H1 (cell line): ENCODE measurements around the gene CPNE4. TPM values are rescaled to one million over a fixed set of nuclear protein-coding genes. Genes with fewer than 3 reads are reported as not detected.

Experiments
- CTCF ChIA-PET: fragments of 300-600 bp; sonication (Branson Sonifier 250); formaldehyde crosslinking; loops from one replicate; lab custom pipeline; 2021; ENCODE audit not compliant: partially characterized antibody; lab: Charles Lee
- POLR2A ChIA-PET: fragments of 300-600 bp; sonication (Branson Sonifier 250); formaldehyde crosslinking; loops from one replicate; lab custom pipeline; 2021; ENCODE audit warnings: inconsistent platforms; ENCODE audit not compliant: partially characterized antibody; lab: Charles Lee
- DNase-seq, 2 experiments: peaks; one replicate each; pipeline versions ENCODE4 v3.0.0 to v3.0.0-alpha.2; 2010 to 2022; ENCODE audit warnings: low spot score in 2 of 2, low read depth in 1 of 2, mixed read lengths in 1 of 2
- FAIRE-seq: peaks from 2 replicates; lab custom pipeline; 2011; peaks lifted over from hg19 to GRCh38; lab: Jason Lieb, UNC
- H2AFZ ChIP-seq: 2 replicates; pipeline ENCODE4 v1.8.1; 2012; ENCODE audit warnings: low read length, inconsistent platforms
- H2AK5ac ChIP-seq: 2 replicates; pipeline ENCODE4 v1.6.1; 2013; ENCODE audit warnings: low read depth, low read length
- H2BK120ac ChIP-seq: replicated peaks from 2 replicates; pipeline ENCODE3; 2013; ENCODE audit warnings: low read depth, low read length, inconsistent platforms
- H2BK12ac ChIP-seq: 2 replicates; pipeline ENCODE4 v1.6.1; 2013; ENCODE audit warnings: low read depth, low read length
- H2BK15ac ChIP-seq: 2 replicates; pipeline ENCODE4 v1.6.1; 2013; ENCODE audit warnings: low read length
- H2BK20ac ChIP-seq: 2 replicates; pipeline ENCODE4 v1.6.1; 2013; ENCODE audit warnings: low read length
- H2BK5ac ChIP-seq: 2 replicates; pipeline ENCODE4 v1.6.1; 2013; ENCODE audit warnings: low read depth, low read length
- H3K14ac ChIP-seq: 2 replicates; pipeline ENCODE4 v1.6.1; 2013; ENCODE audit warnings: inconsistent platforms; ENCODE audit not compliant: insufficient read length
- H3K18ac ChIP-seq: 2 replicates; pipeline ENCODE4 v1.6.1; 2013; ENCODE audit warnings: low read length; ENCODE audit errors: extremely low read depth
- H3K23ac ChIP-seq: 2 replicates; pipeline ENCODE4 v1.6.1; 2013; ENCODE audit warnings: inconsistent platforms; ENCODE audit not compliant: insufficient read length
- H3K23me2 ChIP-seq: 2 replicates; pipeline ENCODE4 v1.6.1; 2013; ENCODE audit warnings: low read depth, low read length
- H3K27ac ChIP-seq: 2 replicates; pipeline ENCODE4 v1.6.1; 2011; ENCODE audit warnings: low read depth, low read length, inconsistent platforms
- H3K27me3 ChIP-seq, 4 experiments: replicated peaks in 1 of 4; 1 replicate in 1 of 4; 2 replicates in 3 of 4; pipeline versions ENCODE4 v1.6.1 to v1.8.1; 2011 to 2013; ENCODE audit warnings: low read length in 3 of 4, mild to moderate bottlenecking in 3 of 4, inconsistent platforms in 2 of 4, mixed read lengths in 2 of 4, moderate library complexity in 1 of 4; ENCODE audit not compliant: control insufficient read depth in 3 of 4, insufficient read depth in 3 of 4; ENCODE audit errors: extremely low read depth in 1 of 4
- H3K36me3 ChIP-seq, 4 experiments: 2 replicates each; pipeline versions ENCODE4 v1.6.1 to v1.8.1; 2011 to 2013; ENCODE audit warnings: mild to moderate bottlenecking in 4 of 4, low read length in 3 of 4, moderate library complexity in 2 of 4, control low read depth in 1 of 4, inconsistent platforms in 1 of 4; ENCODE audit not compliant: insufficient read depth in 4 of 4, control insufficient read depth in 2 of 4
- H3K4ac ChIP-seq: replicated peaks from 2 replicates; pipeline ENCODE3; 2013; ENCODE audit warnings: low read length, low read depth, mixed read lengths, inconsistent platforms; ENCODE audit not compliant: insufficient read length
- H3K4me1 ChIP-seq, 4 experiments: replicated peaks in 1 of 4; 1 replicate in 1 of 4; 2 replicates in 3 of 4; pipeline versions ENCODE4 v1.6.1 to v1.8.1; 2011 to 2013; ENCODE audit warnings: low read length in 3 of 4, inconsistent platforms in 2 of 4, mixed read lengths in 1 of 4; ENCODE audit not compliant: insufficient read depth in 4 of 4, control insufficient read depth in 3 of 4
- H3K4me2 ChIP-seq, 2 experiments: 2 replicates each; pipeline versions ENCODE4 v1.6.1 to v1.8.1; 2011 to 2013; ENCODE audit warnings: low read depth in 2 of 2, low read length in 2 of 2, control low read depth in 1 of 2, inconsistent platforms in 1 of 2, mild to moderate bottlenecking in 1 of 2; ENCODE audit not compliant: insufficient read depth in 1 of 2
- H3K4me3 ChIP-seq, 4 experiments: fragments of 200-600, 300-600 bp in 1 of 4; sonication (generic), shearing (Covaris generic), sonication (Bioruptor Twin) in 1 of 4; 2 replicates each; pipeline versions ENCODE4 v1.5.1 to v1.8.1; 2011 to 2016; ENCODE audit warnings: low read length in 4 of 4, low read depth in 3 of 4, control low read depth in 2 of 4, inconsistent platforms in 2 of 4, mild to moderate bottlenecking in 2 of 4, mixed read lengths in 1 of 4, moderate library complexity in 1 of 4; ENCODE audit not compliant: insufficient read depth in 2 of 4; ENCODE audit errors: extremely low read depth in 1 of 4
- H3K56ac ChIP-seq: replicated peaks from 2 replicates; pipeline ENCODE3; 2013; ENCODE audit warnings: low read depth, mild to moderate bottlenecking, mixed read lengths, low read length, inconsistent platforms; ENCODE audit not compliant: insufficient read length
- H3K79me1 ChIP-seq: 2 replicates; pipeline ENCODE4 v1.6.1; 2013; ENCODE audit warnings: low read depth, low read length, control low read depth
- H3K79me2 ChIP-seq, 2 experiments: 2 replicates each; pipeline versions ENCODE4 v1.6.1 to v1.8.1; 2012 to 2013; ENCODE audit warnings: low read length in 2 of 2, mild to moderate bottlenecking in 2 of 2, inconsistent platforms in 1 of 2; ENCODE audit not compliant: insufficient read depth in 2 of 2, control insufficient read depth in 1 of 2
- H3K9ac ChIP-seq, 4 experiments: replicated peaks in 1 of 4; 1 replicate in 1 of 4; 2 replicates in 3 of 4; pipeline versions ENCODE4 v1.6.1 to v1.8.1; 2011 to 2013; ENCODE audit warnings: low read depth in 3 of 4, low read length in 3 of 4, control low read depth in 2 of 4, mild to moderate bottlenecking in 2 of 4, moderate library complexity in 2 of 4, inconsistent platforms in 1 of 4; ENCODE audit errors: extremely low read depth in 1 of 4
- H3K9me3 ChIP-seq, 2 experiments: 2 replicates each; pipeline versions ENCODE4 v1.6.1 to v1.8.1; 2012 to 2013; ENCODE audit warnings: mild to moderate bottlenecking in 2 of 2, moderate library complexity in 2 of 2, control low read depth in 1 of 2, inconsistent platforms in 1 of 2, low read depth in 1 of 2, low read length in 1 of 2, mixed read lengths in 1 of 2; ENCODE audit not compliant: insufficient read depth in 2 of 2
- H4K20me1 ChIP-seq, 2 experiments: replicated peaks in 1 of 2; 2 replicates each; pipeline versions ENCODE3 to v1.8.1; 2011 to 2013; ENCODE audit warnings: inconsistent platforms in 2 of 2, low read length in 2 of 2, mild to moderate bottlenecking in 1 of 2; ENCODE audit not compliant: insufficient read depth in 2 of 2, control insufficient read depth in 1 of 2
- H4K5ac ChIP-seq: 2 replicates; pipeline ENCODE4 v1.6.1; 2013; ENCODE audit warnings: low read length, low read depth, mixed read lengths, inconsistent platforms; ENCODE audit not compliant: insufficient read length
- H4K8ac ChIP-seq: 2 replicates; pipeline ENCODE4 v1.8.0; 2013; ENCODE audit warnings: mild to moderate bottlenecking, moderate library complexity, low read length, inconsistent platforms; ENCODE audit not compliant: insufficient read depth; ENCODE audit errors: extremely low read depth
- H4K91ac ChIP-seq: replicated peaks from 2 replicates; pipeline ENCODE3; 2013; ENCODE audit warnings: low read length, mixed read lengths, inconsistent platforms; ENCODE audit not compliant: insufficient read length
- CTCF ChIP-seq, 3 experiments: IDR thresholded peaks; 1 replicate in 2 of 3; 2 replicates in 1 of 3; pipeline versions ENCODE4 v1.5.1 to v1.6.1; 2011; ENCODE audit warnings: low read length in 3 of 3, mild to moderate bottlenecking in 3 of 3, inconsistent platforms in 2 of 3, low read depth in 1 of 3, moderate library complexity in 1 of 3; ENCODE audit not compliant: insufficient read depth in 1 of 3; ENCODE audit errors: control extremely low read depth in 1 of 3
- E2F6 ChIP-seq: IDR thresholded peaks from 2 replicates; pipeline ENCODE4 v1.6.1; 2012; ENCODE audit warnings: inconsistent platforms
- RAD21 ChIP-seq, 2 experiments: IDR thresholded peaks in 1 of 2; conservative IDR thresholded peaks in 1 of 2; 2 replicates each; pipeline ENCODE4 v1.6.1; 2011; ENCODE audit warnings: low read depth in 2 of 2, low read length in 2 of 2, improper control_type of control experiment in 1 of 2, inconsistent platforms in 1 of 2, mild to moderate bottlenecking in 1 of 2, moderate library complexity in 1 of 2
- TCF12 ChIP-seq: IDR thresholded peaks from 2 replicates; pipeline ENCODE4 v1.6.1; 2011; ENCODE audit warnings: low read depth, mild to moderate bottlenecking, low read length
- YY1 ChIP-seq: IDR thresholded peaks from 2 replicates; pipeline ENCODE4 v1.6.1; 2011; ENCODE audit warnings: low read depth, mild to moderate bottlenecking, low read length
- ZNF274 ChIP-seq: IDR thresholded peaks from 2 replicates; pipeline ENCODE4 v1.7.0; 2012; ENCODE audit warnings: low read length, borderline replicate concordance; ENCODE audit errors: extremely low read depth
- WGBS, 2 experiments: shearing (Covaris generic) in 1 of 2; methylation state at CpG; one replicate each; pipeline versions ENCODE4 v1.1.6 to v1.1.7; 2013 to 2015; ENCODE audit warnings: low lambda C conversion rate in 2 of 2, mixed read lengths in 2 of 2, inconsistent platforms in 1 of 2, low coverage in 1 of 2, missing lambda C conversion rate in 1 of 2; ENCODE audit not compliant: insufficient replicate concordance in 2 of 2, insufficient coverage in 1 of 2, insufficient read length in 1 of 2; ENCODE audit errors: extremely low coverage in 1 of 2, missing lambda C conversion rate in 1 of 2; 5-methylcytosine and 5-hydroxymethylcytosine counted together
- polyA plus RNA-seq, 7 experiments: library from polyadenylated mRNA; depleted of rRNA in 3 of 7; stranded (reverse) in 5 of 7; unstranded in 2 of 7; fragments of >200 nt in 5 of 7; fragments of 200-250 nt in 2 of 7; gene quantifications; 1 replicate in 5 of 7; 2 replicates in 1 of 7; 4 replicates in 1 of 7; pipeline versions ENCODE4 v1.2.1 to v1.2.3, GENCODE V29; 2011 to 2013; ENCODE audit warnings: missing spikeins in 2 of 7, mixed read lengths in 2 of 7
- total RNA-seq: library from RNA; stranded (reverse); fragmentation: NEBNext Ultra II Directional; extraction: Animal tissue kit (Norgen Biotek cat#: 25700); gene quantifications from 2 replicates; pipeline ENCODE4 v1.2.1, GENCODE V29; 2021

Gene CPNE4
- total and polyA plus RNA-seq, 2 of the 8 experiments (the other 6 are each of a cell fraction or from before 2014, with no cell fraction given) = 0.82 to 3.8 TPM

- H3K4me1 ChIP-seq = peaks cover 0 to 5% (median 3%) of the 10 kb centered on the region in 4 experiments; a peak in 4 of 7 replicates
- ChIA-PET CTCF (interaction anchor here (0.6 to 2.3 kb wide), 18 partner anchors 9 to 1972 kb away, joined by 3 to 17 read pairs (median 4); partner anchors contain the start of genes ASTE1 and NEK11), POLR2A (interaction anchor here (1.3 kb wide), 1 partner anchor 10 kb away, joined by 3 read pairs; no protein-coding TSS in a partner anchor)
- no peaks in the 10 kb centered on the region for H3K79me1 ChIP-seq
- no peak overlapping the region for H2BK20ac ChIP-seq
- H3K4me2 ChIP-seq = peak overlapping the region in 1 of 2 experiments; percentile 26; a peak in 2 of 4 replicates
- no peak overlapping the region for H3K14ac ChIP-seq
- H2BK15ac ChIP-seq = no peak overlapping the region
- no peak overlapping the region for H2AK5ac ChIP-seq
- no peaks in the 10 kb centered on the region for H3K36me3 ChIP-seq
- H2BK5ac ChIP-seq = no peak overlapping the region
- H2AFZ ChIP-seq = peak overlapping the region; percentile 70; the same call in 1 of the 2 replicates
- no peak overlapping the region for H3K4me3 ChIP-seq
- H3K79me2 ChIP-seq = no peaks in the 10 kb centered on the region
- H2BK120ac ChIP-seq = no peak overlapping the region
- no peak overlapping the region for H3K23ac ChIP-seq
- no peak overlapping the region for H2BK12ac ChIP-seq
- H3K23me2 ChIP-seq = no peaks in the 10 kb centered on the region; the same call in 1 of the 2 replicates
- TF ChIP-seq RAD21 (IDR thresholded peaks at IDR 0.05 in 1 of 2, conservative IDR thresholded peaks at IDR 0.05 in 1 of 2; ENCODE audit: low read depth in 2 of 2, low read length in 2 of 2) (peak; percentile 16 to 39; a peak in 2 of 4 replicates), CTCF (IDR thresholded peaks at IDR 0.05; ENCODE audit: control extremely low read depth in 1 of 3, insufficient read depth in 1 of 3, low read depth in 1 of 3, low read length in 3 of 3) (peak; percentile 17 to 63 (median 33)), E2F6 (no peak), TCF12 (0 out of 2 replicates have a peak, but pooled peaks have one; percentile 67), YY1 (0 out of 2 replicates have a peak, but pooled peaks have one; percentile 8), ZNF274 (no peak)
- FAIRE-seq (peak; percentile 94), DNase-seq (no peak)
- 53% methylated on average over 5 of the region's 5 CpGs; no CpG with 5 or more reads in 1 of the 2 experiments for WGBS, 2 experiments
- no peak overlapping the region for H4K8ac ChIP-seq
- no peak overlapping the region; the same call in 1 of the 2 replicates for H3K18ac ChIP-seq
- H3K27ac ChIP-seq = no peak overlapping the region
- no peak overlapping the region for H3K9ac ChIP-seq
- no peaks in the 10 kb centered on the region for H4K20me1 ChIP-seq
- no peaks in the 10 kb centered on the region for H3K9me3 ChIP-seq
- no peak overlapping the region for H3K4ac ChIP-seq
- H3K27me3 ChIP-seq = no peaks in the 10 kb centered on the region; a peak in 1 of 7 replicates
- no peak overlapping the region for H4K5ac ChIP-seq
- no peak overlapping the region for H4K91ac ChIP-seq
- no peak overlapping the region for H3K56ac ChIP-seq
Observed at GRCh38 chr3:131568460-131568859, 466.4 kb downstream of the CPNE4 start.
